ENCODE data around the gene CYP4A22. TPM values are rescaled to one million over a fixed set of nuclear protein-coding genes. Genes with fewer than 3 reads are reported as not detected.

CYP4A22 gene
- total and polyA plus RNA-seq, 9 of the 15 experiments (the other 6 are each of a cell fraction or from before 2014, with no cell fraction given) = 0.07 TPM; not detected in 8

DNA sequence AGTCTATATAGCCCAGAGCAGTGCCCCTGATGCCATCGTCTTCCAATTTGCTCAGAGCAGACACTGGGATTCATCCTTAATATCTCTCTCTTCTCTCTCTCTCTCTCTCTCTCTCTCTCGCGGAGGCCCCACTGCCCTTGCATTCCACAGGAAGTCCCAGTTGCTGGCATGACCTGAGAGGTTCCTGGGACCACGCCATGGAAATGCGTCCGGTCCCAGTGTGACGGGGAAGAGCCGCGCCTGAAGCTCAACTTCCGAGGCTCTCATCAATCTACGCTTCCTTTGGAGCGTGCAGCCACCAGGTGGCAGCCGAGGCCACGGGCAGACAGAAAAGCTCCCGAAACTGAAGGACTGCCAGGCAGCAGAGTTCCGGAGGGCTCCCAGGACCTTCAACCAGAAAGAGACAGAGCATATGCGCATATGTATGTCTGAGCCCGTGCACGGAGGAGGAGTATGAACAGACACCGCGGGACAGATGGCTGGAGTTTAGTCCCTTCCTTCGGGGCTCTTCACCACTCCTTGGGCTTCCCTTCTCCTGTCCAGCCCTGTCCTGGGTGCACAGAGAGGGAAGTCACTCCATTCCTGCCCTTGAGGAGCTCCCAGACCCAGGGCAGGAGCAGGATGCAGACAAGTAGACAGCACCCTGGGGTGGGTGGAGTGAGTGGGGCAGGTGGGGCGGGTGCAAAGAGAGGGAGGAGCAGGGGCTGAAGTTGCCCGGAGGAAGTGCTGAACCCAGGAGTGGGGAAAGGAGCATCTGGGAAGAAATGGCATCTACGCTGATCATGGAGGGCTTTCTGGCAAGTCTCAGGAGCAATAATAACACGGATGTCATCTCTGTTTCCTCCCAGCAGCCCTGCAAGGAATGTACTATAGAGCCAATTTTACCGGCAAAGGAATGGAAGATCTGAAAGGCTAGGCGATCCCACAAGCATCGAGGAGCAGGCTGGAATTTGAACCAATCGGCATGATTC is 42.1 kb downstream of the CYP4A22 start (continued):
- TF ChIP-seq, protein P1, sequence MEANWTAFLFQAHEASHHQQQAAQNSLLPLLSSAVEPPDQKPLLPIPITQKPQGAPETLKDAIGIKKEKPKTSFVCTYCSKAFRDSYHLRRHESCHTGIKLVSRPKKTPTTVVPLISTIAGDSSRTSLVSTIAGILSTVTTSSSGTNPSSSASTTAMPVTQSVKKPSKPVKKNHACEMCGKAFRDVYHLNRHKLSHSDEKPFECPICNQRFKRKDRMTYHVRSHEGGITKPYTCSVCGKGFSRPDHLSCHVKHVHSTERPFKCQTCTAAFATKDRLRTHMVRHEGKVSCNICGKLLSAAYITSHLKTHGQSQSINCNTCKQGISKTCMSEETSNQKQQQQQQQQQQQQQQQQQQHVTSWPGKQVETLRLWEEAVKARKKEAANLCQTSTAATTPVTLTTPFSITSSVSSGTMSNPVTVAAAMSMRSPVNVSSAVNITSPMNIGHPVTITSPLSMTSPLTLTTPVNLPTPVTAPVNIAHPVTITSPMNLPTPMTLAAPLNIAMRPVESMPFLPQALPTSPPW (CRISPR knock-in tag; IDR thresholded peaks at IDR 0.05) = peak; percentile 53
- peak; percentile 96 for TF ChIP-seq ZBTB12 (CRISPR knock-in tag; IDR thresholded peaks at IDR 0.05)
- TF ChIP-seq FOXK2 (conservative IDR thresholded peaks at IDR 0.05 in 1 of 2, IDR thresholded peaks at IDR 0.05 in 1 of 2; ENCODE audit: low read depth in 2 of 2) = peak; percentile 71 to 75
- TF ChIP-seq ZBTB11 (CRISPR knock-in tag; IDR thresholded peaks at IDR 0.05) = peak in 1 of 3 experiments; percentile 83; a peak in 2 of 6 replicates
- no peak for TF ChIP-seq FOXA1 (IDR thresholded peaks at IDR 0.05; ENCODE audit: borderline replicate concordance)
- peak; percentile 53 for TF ChIP-seq TEAD4 (IDR thresholded peaks at IDR 0.05; ENCODE audit: low read length)
- TF ChIP-seq TEAD4 (CRISPR knock-in tag; IDR thresholded peaks at IDR 0.05; ENCODE audit: borderline replicate concordance) = no peak
- TF ChIP-seq, protein P2, sequence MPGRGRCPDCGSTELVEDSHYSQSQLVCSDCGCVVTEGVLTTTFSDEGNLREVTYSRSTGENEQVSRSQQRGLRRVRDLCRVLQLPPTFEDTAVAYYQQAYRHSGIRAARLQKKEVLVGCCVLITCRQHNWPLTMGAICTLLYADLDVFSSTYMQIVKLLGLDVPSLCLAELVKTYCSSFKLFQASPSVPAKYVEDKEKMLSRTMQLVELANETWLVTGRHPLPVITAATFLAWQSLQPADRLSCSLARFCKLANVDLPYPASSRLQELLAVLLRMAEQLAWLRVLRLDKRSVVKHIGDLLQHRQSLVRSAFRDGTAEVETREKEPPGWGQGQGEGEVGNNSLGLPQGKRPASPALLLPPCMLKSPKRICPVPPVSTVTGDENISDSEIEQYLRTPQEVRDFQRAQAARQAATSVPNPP (IDR thresholded peaks at IDR 0.05; ENCODE audit: borderline replicate concordance, insufficient read depth, insufficient read length) = no peak
- TF ChIP-seq MYC (IDR thresholded peaks at IDR 0.05; ENCODE audit: low read depth, low read length) = peak; percentile 65
- no peak for TF ChIP-seq MYC (CRISPR knock-in tag; IDR thresholded peaks at IDR 0.05; ENCODE audit: borderline replicate concordance, low read depth)
- peak in 1 of 2 experiments; percentile 91; a peak in 2 of 4 replicates for TF ChIP-seq KDM1A (IDR thresholded peaks at IDR 0.05)
- peak; percentile 35 for TF ChIP-seq HNRNPLL (IDR thresholded peaks at IDR 0.05; ENCODE audit: low read depth, low read length, poor library complexity, severe bottlenecking)
- TF ChIP-seq, protein P3, sequence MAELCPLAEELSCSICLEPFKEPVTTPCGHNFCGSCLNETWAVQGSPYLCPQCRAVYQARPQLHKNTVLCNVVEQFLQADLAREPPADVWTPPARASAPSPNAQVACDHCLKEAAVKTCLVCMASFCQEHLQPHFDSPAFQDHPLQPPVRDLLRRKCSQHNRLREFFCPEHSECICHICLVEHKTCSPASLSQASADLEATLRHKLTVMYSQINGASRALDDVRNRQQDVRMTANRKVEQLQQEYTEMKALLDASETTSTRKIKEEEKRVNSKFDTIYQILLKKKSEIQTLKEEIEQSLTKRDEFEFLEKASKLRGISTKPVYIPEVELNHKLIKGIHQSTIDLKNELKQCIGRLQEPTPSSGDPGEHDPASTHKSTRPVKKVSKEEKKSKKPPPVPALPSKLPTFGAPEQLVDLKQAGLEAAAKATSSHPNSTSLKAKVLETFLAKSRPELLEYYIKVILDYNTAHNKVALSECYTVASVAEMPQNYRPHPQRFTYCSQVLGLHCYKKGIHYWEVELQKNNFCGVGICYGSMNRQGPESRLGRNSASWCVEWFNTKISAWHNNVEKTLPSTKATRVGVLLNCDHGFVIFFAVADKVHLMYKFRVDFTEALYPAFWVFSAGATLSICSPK (IDR thresholded peaks at IDR 0.05; ENCODE audit: borderline replicate concordance) = no peak

All from K562 (cell line).